PC-9 (cell line): Measurements from ENCODE around the gene SLCO2B1. TPM values are rescaled to one million over a fixed set of nuclear protein-coding genes. Genes with fewer than 3 reads are reported as not detected.

Source experiments
- BruUV-seq: library from RNA; stranded (reverse); fragments of 400-500 nt; replicated peaks from 2 replicates; lab custom pipeline; 2021; lab: Mats Ljungman, UMichigan
- CTCF ChIA-PET: fragments of 300-600 bp; sonication (Branson Sonifier 250); formaldehyde crosslinking; loops from one replicate; lab custom pipeline; 2022; ENCODE audit warnings: antibody characterized with exemption; lab: Charles Lee
- POLR2A ChIA-PET: fragments of 300-600 bp; sonication (Branson Sonifier 250); formaldehyde crosslinking; loops from one replicate; lab custom pipeline; 2022; ENCODE audit warnings: antibody characterized with exemption; ENCODE audit not compliant: unreplicated experiment; lab: Charles Lee
- DNase-seq, 2 experiments: peaks; one replicate each; pipeline versions ENCODE4 v3.0.0 to v3.0.0-alpha.2; 2015 to 2022; ENCODE audit warnings: mixed read lengths in 1 of 2
- H2AFZ ChIP-seq: fragments of 200-600 bp; sonication (generic); 2 replicates; pipeline ENCODE4 v1.8.1; 2017; ENCODE audit warnings: antibody characterized with exemption
- H3F3A ChIP-seq: fragments of 200-600 bp; sonication (generic); 2 replicates; pipeline ENCODE4 v1.8.1; 2017; ENCODE audit warnings: antibody characterized with exemption, mild to moderate bottlenecking, low read depth; ENCODE audit not compliant: insufficient read depth
- H3K27ac ChIP-seq: fragments of 200-600 bp; sonication (generic); 2 replicates; pipeline ENCODE4 v1.6.1; 2016; ENCODE audit warnings: mixed run types
- H3K27me3 ChIP-seq: fragments of 200-600 bp; sonication (generic); 2 replicates; pipeline ENCODE4 v1.6.1; 2016; ENCODE audit warnings: low read depth, mixed run types; ENCODE audit not compliant: insufficient read depth
- H3K36me3 ChIP-seq: fragments of 200-600 bp; sonication (generic); 2 replicates; pipeline ENCODE4 v1.6.1; 2016; ENCODE audit warnings: low read depth, mixed run types
- H3K4me1 ChIP-seq: fragments of 200-600 bp; sonication (generic); replicated peaks from 2 replicates; pipeline ENCODE4 v1.6.1; 2016; ENCODE audit warnings: mixed run types; ENCODE audit not compliant: insufficient read depth
- H3K4me2 ChIP-seq: fragments of 200-600 bp; sonication (generic); 2 replicates; pipeline ENCODE4 v1.6.1; 2017; ENCODE audit warnings: mixed run types
- H3K4me3 ChIP-seq: fragments of 200-600 bp; sonication (generic); 2 replicates; pipeline ENCODE4 v1.6.1; 2016; ENCODE audit warnings: mixed run types
- H3K79me2 ChIP-seq: fragments of 200-600 bp; sonication (generic); 2 replicates; pipeline ENCODE4 v1.6.1; 2017; ENCODE audit warnings: low read depth, mixed run types
- H3K9me2 ChIP-seq: fragments of 200-600 bp; sonication (generic); 2 replicates; pipeline ENCODE4 v1.8.1; 2017; ENCODE audit warnings: mild to moderate bottlenecking; ENCODE audit not compliant: insufficient read depth
- H3K9me3 ChIP-seq: fragments of 200-600 bp; sonication (generic); 2 replicates; pipeline ENCODE4 v1.8.1; 2016; ENCODE audit warnings: low read depth; ENCODE audit not compliant: insufficient read depth
- H4K20me1 ChIP-seq: fragments of 200-600 bp; sonication (generic); 2 replicates; pipeline ENCODE4 v1.8.1; 2017; ENCODE audit not compliant: insufficient read depth
- CTCF ChIP-seq: fragments of 200-600 bp; sonication (generic); conservative IDR thresholded peaks from 2 replicates; pipeline ENCODE4 v1.6.1; 2017; ENCODE audit warnings: mixed run types, antibody characterized with exemption, mild to moderate bottlenecking, moderate library complexity
- EZH2 ChIP-seq: fragments of 200-600 bp; sonication (generic); IDR thresholded peaks from 2 replicates; pipeline ENCODE4 v1.8.0; 2017; ENCODE audit warnings: antibody characterized with exemption, low read depth
- intact Hi-C: fragments of 100-400 bp; cut with micrococcal nuclease; formaldehyde crosslinking; loops from one replicate; pipeline ENCODE4 v1.10.0; 2022; ENCODE audit not compliant: unreplicated experiment
- total RNA-seq: library from RNA; stranded (reverse); gene quantifications from 2 replicates; pipeline ENCODE4 v1.2.3, GENCODE V29; 2021

SLCO2B1 gene
- total RNA-seq, 1 experiment from 2014 or later, result 1.3 TPM

DNA sequence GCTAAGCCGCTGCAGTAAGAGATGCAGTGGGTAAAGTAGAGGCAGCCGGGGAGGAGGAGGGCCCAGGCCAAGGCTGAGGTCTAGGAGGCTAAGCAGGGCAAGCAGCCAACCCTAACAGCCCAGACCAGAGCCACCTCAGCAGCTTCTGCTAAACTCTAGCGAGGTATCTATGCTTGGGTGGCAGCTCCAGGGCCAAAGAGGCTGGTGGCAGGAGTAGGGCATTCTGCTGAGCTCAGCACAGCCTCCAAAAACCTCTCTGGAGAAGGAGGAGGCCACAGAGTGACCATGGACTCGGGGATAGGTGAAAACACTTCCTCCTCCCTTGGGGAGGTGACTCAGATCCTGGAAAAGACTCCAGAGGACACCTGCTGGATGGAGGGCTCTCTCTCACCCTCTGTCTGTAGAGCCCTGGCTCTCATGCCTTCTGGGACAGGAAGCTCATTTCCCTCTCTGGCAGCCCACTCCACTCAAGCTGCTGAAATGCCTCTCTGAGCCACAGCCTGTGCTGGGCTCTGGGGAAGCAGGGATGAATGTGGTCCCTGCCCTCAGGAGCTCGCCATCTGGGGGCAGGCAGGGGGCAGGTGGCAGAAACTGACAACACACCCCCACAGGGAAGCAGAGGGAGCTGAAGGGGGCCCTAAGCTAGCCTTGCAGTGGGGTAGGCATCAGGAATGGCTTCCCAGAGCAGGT, 73.2 kb downstream of the SLCO2B1 start:
- Histone ChIP-seq H3K4me1 (no peaks in the 10 kb centered on the region), H3K79me2 (no peaks in the 10 kb centered on the region), H3K9me2 (no peaks in the 10 kb centered on the region), H2AFZ (no peak overlapping the region), H3K27ac (no peak overlapping the region), H3K4me3 (no peak overlapping the region), H3K27me3 (peaks cover 59% of the 10 kb centered on the region), H3F3A (no peaks in the 10 kb centered on the region), H3K36me3 (no peaks in the 10 kb centered on the region), H3K4me2 (no peak overlapping the region), H3K9me3 (no peaks in the 10 kb centered on the region), H4K20me1 (no peaks in the 10 kb centered on the region)
- ChIA-PET POLR2A (no interaction called here), CTCF (interaction anchor here (1.2 to 1.5 kb wide), 2 partner anchors 10 to 19 kb away, joined by 3 read pairs; no protein-coding TSS in a partner anchor)
- BruUV-seq, result no TSS peak
- TF ChIP-seq CTCF (no peak), EZH2 (no peak)
- intact Hi-C loops, result no loop called here
- DNase-seq, result no peak

DNA sequence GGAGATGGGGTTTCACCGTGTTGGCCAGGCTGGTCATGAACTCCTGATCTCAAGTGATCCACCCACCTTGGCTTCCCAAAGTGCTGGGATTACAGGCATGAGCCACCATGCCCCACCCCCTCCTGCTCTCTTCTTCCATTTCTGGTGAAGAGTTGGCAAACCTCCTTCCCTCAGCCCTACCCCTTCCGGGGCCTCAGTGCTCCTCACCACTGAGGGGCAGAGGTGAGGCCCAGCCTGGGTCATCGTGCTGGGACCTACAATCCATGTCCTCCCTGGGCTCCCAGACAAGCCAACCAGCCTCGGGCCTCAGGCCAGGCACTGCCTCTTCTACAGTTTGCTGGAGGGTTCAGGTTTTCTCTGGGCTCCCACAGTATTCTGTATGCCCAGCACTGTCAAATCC, 74.9 kb downstream of the SLCO2B1 start:
- Histone ChIP-seq H3K79me2 (no peaks in the 10 kb centered on the region), H2AFZ (no peak overlapping the region), H3K27me3 (peaks cover 76% of the 10 kb centered on the region), H3F3A (no peaks in the 10 kb centered on the region), H4K20me1 (no peaks in the 10 kb centered on the region), H3K27ac (no peak overlapping the region), H3K9me3 (no peaks in the 10 kb centered on the region), H3K4me1 (no peaks in the 10 kb centered on the region), H3K36me3 (no peaks in the 10 kb centered on the region), H3K4me2 (no peak overlapping the region), H3K4me3 (no peak overlapping the region), H3K9me2 (no peaks in the 10 kb centered on the region)
- intact Hi-C loops, result no loop called here
- DNase-seq, result no peak
- CTCF ChIA-PET, result no interaction called here
- POLR2A ChIA-PET, result no interaction called here
- TF ChIP-seq EZH2 (no peak), CTCF (no peak)
- no TSS peak for BruUV-seq

DNA sequence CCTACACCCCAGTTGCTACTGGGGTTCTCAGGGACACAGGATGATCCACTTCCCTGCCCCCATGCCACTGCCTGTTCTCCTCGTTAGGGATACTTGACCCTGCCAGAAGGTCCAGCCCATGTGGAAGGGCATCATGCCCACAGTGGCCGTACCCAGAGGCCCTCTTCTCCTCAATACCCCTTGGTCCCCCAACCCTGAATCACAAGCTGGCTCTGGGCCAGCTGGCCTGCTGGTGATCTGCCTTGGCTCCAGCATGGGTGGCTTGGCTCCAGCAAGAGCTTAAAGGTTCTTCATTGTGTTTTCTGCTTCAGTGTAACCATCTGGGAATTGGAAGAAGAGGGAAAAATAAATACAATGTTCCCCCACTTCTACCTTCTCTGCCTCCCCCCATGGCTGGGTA, 78.6 kb downstream of the SLCO2B1 start:
- TF ChIP-seq EZH2 (no peak), CTCF (no peak)
- H3K27ac ChIP-seq, result no peak overlapping the region
- H3K4me3 ChIP-seq, result no peak overlapping the region
- no peaks in the 10 kb centered on the region for H3F3A ChIP-seq
- ChIA-PET CTCF (no interaction called here), POLR2A (interaction anchor here (0.6 kb wide), 1 partner anchor 557 kb away, joined by 3 read pairs; no protein-coding TSS in a partner anchor)
- no peaks in the 10 kb centered on the region for H3K9me3 ChIP-seq
- H3K27me3 ChIP-seq, result peaks cover 82% of the 10 kb centered on the region
- no peaks in the 10 kb centered on the region for H3K79me2 ChIP-seq
- DNase-seq, result no peak
- no peaks in the 10 kb centered on the region for H3K9me2 ChIP-seq
- BruUV-seq, result no TSS peak
- H3K4me2 ChIP-seq, result no peak overlapping the region
- H4K20me1 ChIP-seq, result 0 out of 2 replicates have a peak, but pooled peaks cover 8% of the 10 kb centered on the region
- H2AFZ ChIP-seq, result no peak overlapping the region
- no peaks in the 10 kb centered on the region for H3K4me1 ChIP-seq
- H3K36me3 ChIP-seq, result no peaks in the 10 kb centered on the region
- intact Hi-C loops, result no loop called here
